Fibroblast of villous mesenchyme (primary cell): ENCODE data around the gene GNMT. TPM values are rescaled to one million over a fixed set of nuclear protein-coding genes. Genes with fewer than 3 reads are reported as not detected.

Source experiments
- DNase-seq: peaks from one replicate; pipeline ENCODE4 v3.0.0-alpha.2; 2010; ENCODE audit warnings: low read depth
- H3K4me3 ChIP-seq: 2 replicates; pipeline ENCODE4 v1.5.1; 2011; ENCODE audit warnings: low read depth, mild to moderate bottlenecking, low read length
- CTCF ChIP-seq: IDR thresholded peaks from 2 replicates; pipeline ENCODE4 v1.5.1; 2012; ENCODE audit warnings: low read depth, mild to moderate bottlenecking, low read length; ENCODE audit not compliant: insufficient read depth
- total RNA-seq: library from RNA; depleted of rRNA; stranded (reverse); fragments of >200 nt; gene quantifications from 2 replicates; pipeline ENCODE4 v1.2.3, GENCODE V29; 2012

GNMT gene
- 0.32 TPM in 1 of 2 replicates, not detected in the other for total RNA-seq

- DNase-seq, result peak; percentile 28
- TF ChIP-seq CTCF, result no peak
- peak within 1 kb of the TSS; percentile 59 for H3K4me3 ChIP-seq
These were observed at the start of gene GNMT for GRCh38 chr6:42960243-42961019. TSS of gene GNMT (plus strand) at chr6:42960754. CDS start at chr6:42960768, 14 bp downstream.

GRCh38 chr6:42911171-42912021 is 49.2 kb upstream of the GNMT start:
- TF ChIP-seq CTCF, result peak; percentile 12
- H3K4me3 ChIP-seq, result peak overlapping the region; percentile 43
- no peak for DNase-seq

GRCh38 chr6:42914546-42914945 is 46.0 kb upstream of the GNMT start:
- no peak overlapping the region for H3K4me3 ChIP-seq
- DNase-seq, result no peak
- TF ChIP-seq CTCF, result no peak

GRCh38 chr6:42915732-42916131 is 44.8 kb upstream of the GNMT start, which contains the start of gene PTCRA:
TSS of gene PTCRA (plus strand) at chr6:42916053. CDS start at chr6:42916070, 17 bp downstream.
- H3K4me3 ChIP-seq, result no peak within 1 kb of the TSS
- no peak for DNase-seq
- TF ChIP-seq CTCF, result no peak

- H3K4me3 ChIP-seq, result no peak overlapping the region
- no peak for DNase-seq
- no peak for TF ChIP-seq CTCF
These were observed 44.3 kb upstream of the GNMT start for GRCh38 chr6:42916288-42916687.

GRCh38 chr6:42921801-42922200 is 38.8 kb upstream of the GNMT start:
- no peak overlapping the region for H3K4me3 ChIP-seq
- TF ChIP-seq CTCF, result no peak
- no peak for DNase-seq
